MM.1S (cell line): ENCODE measurements around the gene ATP6V1A.

Source experiments
- DNase-seq: peaks from one replicate; pipeline ENCODE4 v3.0.0-alpha.2; 2015
- H2AFZ ChIP-seq: fragments of 300-600 bp; sonication (generic); 2 replicates; pipeline ENCODE4 v1.6.0; 2016; ENCODE audit warnings: antibody characterized with exemption, low read length
- H3F3A ChIP-seq: fragments of 300-600 bp; sonication (generic); 2 replicates; pipeline ENCODE4 v1.6.1; 2016; ENCODE audit warnings: mild to moderate bottlenecking, antibody characterized with exemption, low read length, moderate library complexity, mixed read lengths; ENCODE audit not compliant: insufficient read depth
- H3K27ac ChIP-seq: fragments of 300-600 bp; sonication (generic); 2 replicates; pipeline ENCODE4 v1.5.1; 2016; ENCODE audit warnings: mild to moderate bottlenecking, low read length
- H3K27me3 ChIP-seq: fragments of 300-600 bp; sonication (generic); replicated peaks from 2 replicates; pipeline ENCODE4 v1.6.0; 2016; ENCODE audit warnings: low read length; ENCODE audit not compliant: insufficient read depth
- H3K36me3 ChIP-seq: fragments of 300-600 bp; sonication (generic); replicated peaks from 2 replicates; pipeline ENCODE4 v1.6.1; 2016; ENCODE audit warnings: mild to moderate bottlenecking, low read length, mixed read lengths; ENCODE audit not compliant: insufficient read depth
- H3K4me1 ChIP-seq: fragments of 300-600 bp; sonication (generic); 2 replicates; pipeline ENCODE4 v1.6.1; 2016; ENCODE audit warnings: low read length, mixed read lengths
- H3K4me2 ChIP-seq: fragments of 300-600 bp; sonication (generic); 2 replicates; pipeline ENCODE4 v1.6.0; 2016; ENCODE audit warnings: low read depth, low read length
- H3K4me3 ChIP-seq: fragments of 300-600 bp; sonication (generic); 2 replicates; pipeline ENCODE4 v1.5.1; 2016; ENCODE audit warnings: low read length, mixed read lengths
- H3K79me2 ChIP-seq: fragments of 300-600 bp; sonication (generic); 2 replicates; pipeline ENCODE4 v1.6.1; 2016; ENCODE audit warnings: mixed run types, low read length, mixed read lengths
- H3K9ac ChIP-seq: fragments of 300-600 bp; sonication (generic); 2 replicates; pipeline ENCODE4 v1.6.1; 2016; ENCODE audit warnings: low read length, mixed read lengths
- H3K9me2 ChIP-seq: fragments of 300-600 bp; sonication (generic); replicated peaks from 2 replicates; pipeline ENCODE4 v1.6.1; 2016; ENCODE audit warnings: mild to moderate bottlenecking, low read length, mixed read lengths; ENCODE audit not compliant: insufficient read depth
- H3K9me3 ChIP-seq: fragments of 300-600 bp; sonication (generic); replicated peaks from 2 replicates; pipeline ENCODE4 v1.6.1; 2016; ENCODE audit warnings: mild to moderate bottlenecking, low read length, mixed read lengths; ENCODE audit not compliant: insufficient read depth
- H4K20me1 ChIP-seq: fragments of 300-600 bp; sonication (generic); 2 replicates; pipeline ENCODE4 v1.6.1; 2016; ENCODE audit warnings: mild to moderate bottlenecking, low read length, moderate library complexity, mixed read lengths; ENCODE audit not compliant: insufficient read depth
- CTCF ChIP-seq: fragments of 300-600 bp; sonication (generic); IDR thresholded peaks from 2 replicates; pipeline ENCODE4 v1.5.1; 2016; ENCODE audit warnings: antibody characterized with exemption, low read length, mixed read lengths
- EZH2 ChIP-seq: fragments of 300-600 bp; sonication (generic); optimal IDR thresholded peaks from 2 replicates; pipeline ENCODE3; 2017; ENCODE audit warnings: low read depth, mild to moderate bottlenecking, antibody characterized with exemption, low read length, mixed read lengths
- EZH2phosphoT487 ChIP-seq: fragments of 300-600 bp; sonication (generic); IDR thresholded peaks from 2 replicates; pipeline ENCODE4 v1.6.1; 2018; ENCODE audit warnings: antibody characterized with exemption, low read length

The ATP6V1A gene

GRCh38 chr3:113745756-113746547 is 883 bp upstream of the ATP6V1A start, which contains the start of gene NAA50:
Gene NAA50, minus strand, starts transcription at chr3:113746249. Its CDS starts 300 bp downstream, at chr3:113745949.
- Histone ChIP-seq H3K9me2 (no peaks in the 10 kb centered on the region), H3K4me1 (peaks cover 20% of the 10 kb centered on the region), H3K27me3 (no peaks in the 10 kb centered on the region), H3K9ac (peak within 1 kb of the TSS; percentile 99), H3F3A (peaks cover 60% of the 10 kb centered on the region), H3K36me3 (no peaks in the 10 kb centered on the region), H3K4me2 (peak within 1 kb of the TSS; percentile 94), H3K27ac (peak within 1 kb of the TSS; percentile 100), H3K79me2 (peaks cover 90% of the 10 kb centered on the region), H3K4me3 (peak within 1 kb of the TSS; percentile 96), H3K9me3 (no peaks in the 10 kb centered on the region), H2AFZ (peak within 1 kb of the TSS; percentile 88), H4K20me1 (peaks cover 26% of the 10 kb centered on the region)
- DNase-seq = peak; percentile 89
- TF ChIP-seq EZH2phosphoT487 (no peak), EZH2 (no peak), CTCF (no peak; the same call in 1 of the 2 replicates)

DNA sequence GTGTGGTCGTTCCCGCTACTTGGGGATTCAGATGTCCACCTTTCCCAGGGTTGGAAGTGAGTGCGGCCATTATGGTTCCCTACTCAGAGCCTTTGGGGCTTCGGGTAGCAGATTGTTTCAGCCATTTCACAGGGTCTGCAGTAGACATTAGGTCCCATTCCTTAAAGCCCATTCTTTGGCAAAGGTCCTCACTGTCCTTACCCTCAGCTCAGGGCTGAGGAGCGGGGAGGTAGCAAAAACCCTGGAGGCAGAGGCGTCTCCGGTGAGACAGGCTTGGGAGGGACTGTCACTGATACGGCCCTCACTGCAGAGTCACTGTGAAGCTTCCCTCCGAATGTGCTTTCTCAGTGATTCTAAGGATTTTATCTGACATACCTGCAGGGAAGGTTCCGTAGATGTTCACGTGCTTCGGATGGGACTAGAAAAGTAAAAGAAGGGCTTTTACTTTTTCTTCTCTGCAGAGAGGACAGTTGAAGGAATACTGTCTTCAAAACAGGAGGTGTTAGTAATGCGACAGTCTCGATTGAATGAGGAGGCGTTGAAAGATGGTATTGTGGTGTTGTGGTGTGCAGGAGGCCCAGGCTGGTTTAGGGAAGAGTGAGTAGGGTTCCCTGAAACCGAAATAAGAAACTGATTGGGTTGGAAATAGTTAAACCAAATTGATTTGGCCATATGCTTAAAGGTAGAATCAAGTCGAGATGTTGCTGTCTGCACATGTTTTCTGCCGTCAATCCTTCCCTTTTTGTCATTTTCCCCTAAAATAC is 630 bp downstream of the ATP6V1A start:
- Histone ChIP-seq H3K4me1 (peaks cover 11% of the 10 kb centered on the region), H3K9ac (peak overlapping the region; percentile 99), H3K9me3 (no peaks in the 10 kb centered on the region), H3K79me2 (peaks cover 90% of the 10 kb centered on the region), H3K4me3 (peak overlapping the region; percentile 96), H3K4me2 (peak overlapping the region; percentile 69), H3F3A (peaks cover 58% of the 10 kb centered on the region), H3K27ac (peak overlapping the region; percentile 100), H2AFZ (peak overlapping the region; percentile 75), H3K9me2 (no peaks in the 10 kb centered on the region), H3K27me3 (no peaks in the 10 kb centered on the region), H4K20me1 (peaks cover 20% of the 10 kb centered on the region; the same call in 1 of the 2 replicates), H3K36me3 (no peaks in the 10 kb centered on the region)
- TF ChIP-seq EZH2phosphoT487 (no peak), CTCF (no peak), EZH2 (no peak)
- DNase-seq = peak; percentile 43

DNA sequence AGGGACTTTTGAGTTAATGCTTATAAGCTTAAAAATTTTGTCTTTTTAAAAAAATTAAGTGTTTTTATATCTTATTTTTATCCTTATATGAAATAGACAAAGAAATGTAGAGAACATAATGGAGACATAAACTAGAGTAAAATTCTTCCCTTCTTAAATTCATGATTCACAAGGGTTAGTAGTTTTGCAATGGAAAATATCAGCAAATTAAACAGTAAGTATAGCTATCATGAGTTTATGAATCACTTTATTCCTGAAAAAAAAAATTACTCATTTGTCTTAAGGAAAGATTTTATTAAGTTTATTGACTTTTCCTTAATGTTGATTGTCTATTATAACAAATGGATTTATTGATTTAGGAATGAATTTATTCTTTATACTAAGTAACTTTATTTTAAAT is 4.3 kb downstream of the ATP6V1A start:
- TF ChIP-seq EZH2phosphoT487 = no peak
- TF ChIP-seq EZH2 = no peak
- no peak for TF ChIP-seq CTCF
- no peak overlapping the region for H3K4me2 ChIP-seq
- DNase-seq = no peak
- H3K4me1 ChIP-seq = peaks cover 6% of the 10 kb centered on the region
- no peaks in the 10 kb centered on the region for H3K36me3 ChIP-seq
- H3F3A ChIP-seq = peaks cover 31% of the 10 kb centered on the region
- peaks cover 92% of the 10 kb centered on the region for H3K79me2 ChIP-seq
- H2AFZ ChIP-seq = no peak overlapping the region
- no peaks in the 10 kb centered on the region for H3K9me3 ChIP-seq
- H3K9ac ChIP-seq = no peak overlapping the region
- no peaks in the 10 kb centered on the region for H4K20me1 ChIP-seq
- no peak overlapping the region for H3K27ac ChIP-seq
- no peaks in the 10 kb centered on the region for H3K27me3 ChIP-seq
- H3K4me3 ChIP-seq = no peak overlapping the region
- no peaks in the 10 kb centered on the region for H3K9me2 ChIP-seq
